Activated CD4-positive, alpha-beta T cell treated with anti-CD3 and anti-CD28 coated beads, Interleukin-10, Interleukin-2, amounts not matched to agents 100 ng/mL and 50 ng/mL, durations not matched to agents 16 hours and 8 hours (primary cell): Measurements from ENCODE around the gene PDK1.
"Not testable (repeated sequence)": the region's sequence is repeated elsewhere in the genome, so short reads cannot be mapped to it uniquely, and the experiment has no call there.

ENCODE experiments used
- DNase-seq: peaks from one replicate; pipeline ENCODE4 v3.0.0-alpha.2; 2020

The PDK1 gene

DNA sequence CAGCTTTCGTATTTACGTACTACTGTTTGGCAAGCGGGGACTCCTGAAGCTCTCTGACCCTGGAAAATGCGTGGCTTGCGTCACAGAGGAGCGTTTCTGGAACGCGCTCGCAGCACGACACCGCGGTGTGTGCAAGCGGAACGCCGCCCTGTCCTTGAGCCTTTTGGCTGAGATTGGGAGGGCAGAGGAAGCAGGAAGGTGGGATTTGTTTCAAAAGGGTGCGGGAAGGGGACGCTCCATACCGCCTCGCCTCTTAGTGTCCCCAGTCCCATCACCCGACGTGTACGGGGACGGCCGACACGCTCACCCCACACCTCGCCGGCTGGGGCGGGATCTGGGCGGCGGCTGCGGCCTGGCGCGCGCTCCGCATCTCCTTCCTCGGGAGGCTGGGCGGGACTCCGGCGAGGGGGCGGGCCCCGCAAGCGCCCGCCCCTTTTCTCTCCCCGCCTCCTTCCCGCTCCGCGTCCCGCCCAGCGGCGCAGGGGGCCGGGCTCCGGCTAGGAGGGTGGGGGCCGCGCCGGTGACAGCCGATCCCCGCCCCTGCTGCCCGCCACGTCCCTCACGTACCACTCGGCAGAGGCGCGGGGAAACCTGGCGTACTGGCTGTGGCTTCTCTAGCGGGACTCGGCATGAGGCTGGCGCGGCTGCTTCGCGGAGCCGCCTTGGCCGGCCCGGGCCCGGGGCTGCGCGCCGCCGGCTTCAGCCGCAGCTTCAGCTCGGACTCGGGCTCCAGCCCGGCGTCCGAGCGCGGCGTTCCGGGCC lies at the start of gene PDK1:
Gene PDK1 (plus strand): TSS at position 569 of the 762 bp plus-strand sequence. CDS start 61 bp downstream, at position 630.
- DNase-seq = peak; percentile 95

- DNase-seq = no peak
These were observed 48.7 kb upstream of the PDK1 start for GRCh38 chr2:172507199-172507598.

DNA sequence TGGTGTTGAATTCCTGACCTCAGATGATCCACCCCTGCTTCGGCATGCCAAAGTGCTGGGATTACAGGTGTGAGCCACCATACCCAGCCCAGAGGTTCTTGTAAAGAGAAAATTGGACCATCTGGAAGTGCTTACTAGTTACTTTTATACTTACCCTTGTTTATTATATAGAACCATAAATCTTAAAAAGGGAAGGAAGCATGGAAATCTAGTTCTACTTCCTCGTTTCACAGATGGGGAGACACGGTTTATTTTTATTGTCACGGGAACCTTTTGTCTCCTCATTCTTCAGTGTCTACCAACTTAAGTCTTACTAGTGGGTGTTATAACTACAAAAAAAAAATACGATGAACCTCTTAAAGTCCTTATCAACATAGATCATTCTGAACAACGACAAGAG lies 45.8 kb upstream of the PDK1 start:
- DNase-seq = no peak

GRCh38 chr2:172510548-172510947 lies 45.3 kb upstream of the PDK1 start:
- DNase-seq = no peak

GRCh38 chr2:172512810-172513523 lies 42.9 kb upstream of the PDK1 start:
- no peak for DNase-seq

- no peak for DNase-seq
These were observed 42.4 kb upstream of the PDK1 start for GRCh38 chr2:172513524-172513900.

DNA sequence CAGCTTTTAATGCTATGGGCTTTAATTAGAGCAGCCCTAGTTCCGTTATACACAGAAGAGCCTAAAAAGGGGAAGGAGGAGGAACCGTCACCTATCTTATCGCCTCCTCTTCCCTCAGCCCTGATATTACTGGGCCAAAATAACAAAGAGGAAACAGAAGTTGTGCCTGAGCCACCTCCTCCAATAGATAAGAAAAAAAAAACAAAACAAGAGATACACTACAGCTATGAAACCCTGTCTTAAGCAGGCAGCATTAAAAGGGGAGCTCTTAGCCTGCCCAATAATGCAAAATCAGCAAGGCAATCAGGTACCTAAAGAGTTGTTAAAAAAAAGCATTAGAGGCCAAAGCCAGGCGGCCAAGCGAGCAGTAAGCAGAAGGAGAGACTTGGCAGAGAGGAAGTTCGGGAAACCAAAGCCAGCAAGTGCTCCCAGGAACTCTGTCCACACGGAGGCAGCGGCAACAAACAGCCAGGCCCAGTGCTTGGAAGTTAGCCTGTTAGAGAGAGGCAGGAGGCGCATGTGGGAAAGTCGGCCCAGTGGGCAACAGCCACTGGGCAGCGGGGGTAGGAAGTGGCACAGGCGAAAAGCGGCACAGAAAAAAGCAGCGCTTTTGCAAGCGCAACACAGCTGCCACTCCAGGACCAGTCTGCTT lies 41.8 kb upstream of the PDK1 start:
- DNase-seq = no peak

GRCh38 chr2:172516299-172516698 lies 39.6 kb upstream of the PDK1 start:
- DNase-seq = no peak

DNA sequence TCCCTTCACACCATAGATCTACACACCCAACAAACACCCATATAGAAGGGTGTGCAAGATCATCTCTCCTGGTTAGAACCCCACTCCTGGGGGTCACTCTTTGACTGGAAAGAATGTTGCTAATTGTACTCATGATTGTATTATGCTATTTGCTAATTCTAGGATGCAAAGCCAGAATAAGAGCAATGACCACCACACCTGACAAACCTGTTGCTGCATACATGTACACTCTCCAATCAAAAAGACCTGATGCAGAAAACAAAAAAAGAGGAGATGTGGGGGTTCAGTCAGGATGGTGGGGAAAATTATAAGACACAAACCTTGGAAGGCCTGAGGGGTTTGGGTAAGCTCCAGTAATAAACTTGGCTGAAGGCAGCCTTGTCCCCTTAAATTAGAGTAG lies 36.9 kb upstream of the PDK1 start:
- no peak for DNase-seq

DNA sequence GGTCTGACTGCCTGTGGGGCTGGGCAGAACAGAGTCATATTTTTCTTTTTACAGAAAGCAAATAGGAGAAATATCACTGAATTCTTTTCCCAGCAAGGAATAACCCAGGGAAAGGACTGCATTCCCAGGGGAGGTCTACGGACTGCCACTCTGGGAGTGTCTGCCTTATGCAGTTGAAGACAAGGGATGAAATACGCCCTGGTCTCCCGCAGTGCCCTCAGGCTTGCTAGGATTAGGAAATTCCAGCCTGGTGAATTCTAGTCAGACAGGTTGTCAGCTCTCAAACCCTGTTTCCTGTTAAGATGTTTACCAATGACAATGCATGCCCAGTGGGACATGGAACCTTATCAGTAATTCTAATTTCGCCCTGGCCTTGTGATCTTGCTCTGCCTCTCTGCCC lies 30.3 kb upstream of the PDK1 start:
- DNase-seq = no peak

- no peak for DNase-seq
These were observed 24.6 kb upstream of the PDK1 start for GRCh38 chr2:172531309-172531708.

DNA sequence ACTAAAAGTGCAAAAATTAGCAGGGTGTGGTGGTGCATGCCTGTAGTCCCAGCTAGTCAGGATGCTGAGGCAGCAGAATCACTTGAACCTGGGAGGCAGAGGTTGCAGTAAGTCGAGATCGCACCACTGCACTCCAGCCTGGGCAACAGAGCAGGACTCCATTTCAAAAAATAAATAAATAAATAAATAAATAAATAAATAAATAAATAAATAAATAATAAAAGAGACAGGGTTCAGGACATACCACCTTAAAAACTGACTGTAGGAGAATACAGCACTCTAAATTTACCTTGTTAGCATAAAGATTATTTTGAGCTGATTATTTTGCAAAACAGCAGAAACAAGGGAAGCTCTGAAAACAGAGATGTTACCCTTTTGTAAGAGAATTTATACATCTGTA lies 23.4 kb upstream of the PDK1 start:
- DNase-seq = not testable (repeated sequence)

- no peak for DNase-seq
These were observed 22.2 kb upstream of the PDK1 start for GRCh38 chr2:172533687-172534086.

DNA sequence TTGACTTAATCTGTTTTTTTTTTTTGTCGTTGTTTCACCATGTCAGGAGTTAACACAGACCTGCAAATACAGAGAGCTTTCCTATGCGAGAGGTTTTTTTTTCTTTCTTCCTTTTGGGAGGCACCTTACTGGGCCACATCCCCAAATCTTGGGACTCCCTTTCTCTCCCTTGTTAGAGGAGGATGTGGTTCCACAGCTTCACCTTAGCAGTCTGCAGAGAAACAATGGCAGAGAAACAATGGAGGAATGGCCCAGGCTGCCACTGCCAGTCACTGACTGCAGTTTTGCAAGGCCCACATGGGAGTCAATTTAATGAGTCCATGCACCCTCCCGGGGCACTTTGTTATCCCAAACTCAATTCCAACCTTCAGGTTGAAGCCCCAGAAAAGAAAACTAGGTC lies 20.8 kb upstream of the PDK1 start:
- DNase-seq = no peak

DNA sequence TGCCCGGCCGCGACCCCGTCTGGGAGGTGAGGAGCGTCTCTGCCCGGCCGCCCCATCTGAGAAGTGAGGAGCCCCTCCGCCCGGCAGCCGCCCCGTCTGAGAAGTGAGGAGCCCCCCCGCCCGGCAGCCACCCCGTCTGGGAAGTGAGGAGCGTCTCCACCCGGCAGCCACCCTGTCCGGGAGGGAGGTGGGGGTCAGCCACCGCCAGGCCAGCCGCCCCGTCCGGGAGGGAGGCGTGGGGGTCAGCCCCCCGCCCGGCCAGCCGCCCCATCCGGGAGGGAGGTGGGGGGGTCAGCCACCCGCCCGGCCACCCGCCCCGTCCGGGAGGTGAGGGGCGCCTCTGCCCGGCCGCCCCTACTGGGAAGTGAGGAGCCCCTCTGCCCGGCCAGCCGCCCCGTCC lies 18.0 kb upstream of the PDK1 start:
- not testable (repeated sequence) for DNase-seq

DNA sequence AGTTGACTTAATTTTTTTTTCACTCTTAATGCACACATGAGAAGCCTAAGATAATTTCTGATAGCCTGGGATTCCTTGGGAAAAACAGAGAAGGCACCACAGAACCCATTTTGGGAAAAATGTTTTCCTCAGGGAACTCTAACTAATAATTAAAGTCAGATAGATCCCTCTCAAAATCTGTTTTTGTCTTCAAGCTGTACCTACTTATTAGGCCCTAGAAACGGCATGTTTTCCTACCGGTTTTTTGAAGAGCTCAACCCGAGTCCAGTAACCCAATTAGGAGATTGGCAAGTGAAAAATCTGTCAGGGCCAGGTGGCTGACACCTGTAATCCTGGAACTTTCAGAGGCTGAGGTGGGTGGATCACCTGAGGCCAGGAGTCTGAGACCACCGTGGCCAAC lies 16.1 kb upstream of the PDK1 start:
- no peak for DNase-seq

GRCh38 chr2:172540421-172540820 lies 15.5 kb upstream of the PDK1 start:
- no peak for DNase-seq

GRCh38 chr2:172545408-172546075 lies 10.3 kb upstream of the PDK1 start:
- DNase-seq = no peak

GRCh38 chr2:172549131-172549530 lies 6.8 kb upstream of the PDK1 start:
- DNase-seq = no peak

DNA sequence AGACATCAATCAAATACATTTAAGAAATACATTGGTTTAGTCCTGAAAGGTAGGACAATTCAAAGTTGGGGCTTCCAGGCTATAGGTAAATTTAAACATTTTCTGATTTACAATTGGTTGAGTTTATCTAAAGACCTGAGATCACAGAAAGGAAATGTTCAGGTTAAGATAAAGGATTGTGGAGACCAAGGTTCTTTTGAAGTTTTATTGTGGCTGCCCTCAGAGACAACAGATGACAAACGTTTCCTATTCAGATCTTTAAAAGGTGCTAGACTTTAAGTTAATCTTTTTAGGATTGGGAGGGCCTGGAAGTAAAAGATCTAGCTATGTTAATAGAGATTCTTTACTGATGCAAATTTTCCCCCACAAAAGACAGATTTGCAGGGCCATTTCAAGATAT lies 6.1 kb upstream of the PDK1 start:
- not testable (repeated sequence) for DNase-seq

- DNase-seq = no peak
These were observed 5.5 kb upstream of the PDK1 start for GRCh38 chr2:172550419-172550818.

DNA sequence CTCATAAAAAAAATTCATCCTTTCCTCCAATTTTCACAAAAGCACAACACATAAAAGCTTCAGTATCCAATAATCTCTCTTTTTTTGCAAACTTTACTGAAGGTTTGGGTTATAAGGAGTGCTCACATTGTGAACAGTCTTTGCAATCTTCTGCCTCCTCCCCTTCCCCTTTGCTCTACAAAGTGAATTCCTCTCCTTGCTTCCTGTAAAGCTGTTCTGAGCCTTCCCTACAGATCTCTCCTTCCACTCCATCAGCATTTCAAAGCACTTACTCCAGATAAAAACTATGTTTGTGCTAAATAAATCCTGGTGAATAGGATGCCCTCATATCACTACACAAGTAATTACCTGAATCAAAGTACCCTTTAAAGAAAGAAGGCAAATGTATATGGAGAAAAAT lies 4.6 kb upstream of the PDK1 start:
- DNase-seq = no peak

DNA sequence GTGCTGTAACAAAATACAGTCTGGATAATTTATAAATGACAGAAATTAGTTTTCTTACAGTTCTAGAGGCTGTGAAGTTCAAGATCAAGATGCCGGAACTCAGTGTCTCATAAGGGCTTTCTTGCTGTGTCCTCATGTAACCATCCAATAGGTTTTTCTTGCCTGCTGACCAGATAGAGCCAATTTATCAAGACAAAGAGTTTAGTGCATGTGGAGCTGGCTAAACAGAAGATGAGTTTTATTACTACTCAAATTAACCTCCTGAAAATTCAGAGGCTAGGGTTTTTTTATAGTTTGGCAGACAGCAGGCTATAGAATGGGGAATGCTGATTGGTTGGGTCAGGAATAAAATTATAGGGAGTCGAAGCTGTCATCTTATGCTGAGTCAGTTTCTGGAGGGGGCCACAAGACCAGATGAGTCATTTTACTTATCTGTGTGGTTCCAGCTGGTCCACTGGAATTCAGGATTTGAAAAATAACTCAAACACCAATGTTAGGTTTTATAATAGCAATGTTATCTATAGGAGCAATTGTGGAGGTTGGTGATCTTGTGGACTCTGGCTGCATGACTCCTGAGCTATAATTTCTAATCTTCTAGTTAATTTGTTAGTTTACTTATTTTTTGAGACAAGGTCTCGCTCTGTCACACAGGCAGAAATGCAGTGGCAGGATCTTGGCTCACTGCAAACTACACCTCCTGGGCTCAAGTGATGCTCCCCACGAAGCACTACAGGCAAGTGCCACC lies 3.2 kb upstream of the PDK1 start:
- DNase-seq = no peak
